Mesodermal cell (in vitro differentiated cells): ENCODE data around the gene AEN.
A peak's percentile ranks its signal among the peaks of the same experiment; 100 is the strongest.

Source experiments
- H3K27ac ChIP-seq: 2 replicates; pipeline ENCODE4 v1.7.0; 2013; ENCODE audit warnings: mild to moderate bottlenecking, low read depth, low read length, moderate library complexity; ENCODE audit not compliant: severe bottlenecking
- H3K36me3 ChIP-seq: 2 replicates; pipeline ENCODE4 v1.7.1; 2013; ENCODE audit warnings: mild to moderate bottlenecking, low read length, moderate library complexity; ENCODE audit not compliant: control insufficient read depth, insufficient read depth
- H3K4me1 ChIP-seq: one replicate; pipeline ENCODE4 v1.7.1; 2013; ENCODE audit warnings: mild to moderate bottlenecking, low read length; ENCODE audit not compliant: insufficient read depth, control insufficient read depth, poor library complexity, severe bottlenecking
- H3K4me3 ChIP-seq: 2 replicates; pipeline ENCODE4 v1.7.0; 2013; ENCODE audit warnings: low read length, control low read depth, mild to moderate bottlenecking; ENCODE audit not compliant: insufficient read depth, poor library complexity, severe bottlenecking; ENCODE audit errors: extremely low read depth
- H3K9me3 ChIP-seq: 2 replicates; pipeline ENCODE4 v1.7.1; 2013; ENCODE audit warnings: mild to moderate bottlenecking, low read length, moderate library complexity; ENCODE audit not compliant: control insufficient read depth
- WGBS, 2 experiments: methylation state at CpG; one replicate each; pipeline ENCODE4 v1.1.5; 2013; ENCODE audit warnings: missing lambda C conversion rate in 2 of 2; ENCODE audit not compliant: insufficient coverage in 2 of 2; 5-methylcytosine and 5-hydroxymethylcytosine counted together

The AEN gene

GRCh38 chr15:88615303-88616107, 5.6 kb upstream of the AEN start:
- Histone ChIP-seq H3K4me1 (peaks cover 32% of the 10 kb centered on the region), H3K36me3 (no peaks in the 10 kb centered on the region), H3K27ac (no peak overlapping the region), H3K4me3 (no peak overlapping the region), H3K9me3 (no peaks in the 10 kb centered on the region)
- WGBS, 2 experiments, result 80 to 88% methylated on average over 7 to 9 of the region's 11 CpGs

GRCh38 chr15:88616240-88616639, 4.9 kb upstream of the AEN start:
- WGBS, 2 experiments, result 88 to 90% methylated on average over 2 to 4 of the region's 4 CpGs
- no peaks in the 10 kb centered on the region for H3K9me3 ChIP-seq
- H3K27ac ChIP-seq, result no peak overlapping the region
- peaks cover 29% of the 10 kb centered on the region for H3K4me1 ChIP-seq
- H3K4me3 ChIP-seq, result no peak overlapping the region
- no peaks in the 10 kb centered on the region for H3K36me3 ChIP-seq

DNA sequence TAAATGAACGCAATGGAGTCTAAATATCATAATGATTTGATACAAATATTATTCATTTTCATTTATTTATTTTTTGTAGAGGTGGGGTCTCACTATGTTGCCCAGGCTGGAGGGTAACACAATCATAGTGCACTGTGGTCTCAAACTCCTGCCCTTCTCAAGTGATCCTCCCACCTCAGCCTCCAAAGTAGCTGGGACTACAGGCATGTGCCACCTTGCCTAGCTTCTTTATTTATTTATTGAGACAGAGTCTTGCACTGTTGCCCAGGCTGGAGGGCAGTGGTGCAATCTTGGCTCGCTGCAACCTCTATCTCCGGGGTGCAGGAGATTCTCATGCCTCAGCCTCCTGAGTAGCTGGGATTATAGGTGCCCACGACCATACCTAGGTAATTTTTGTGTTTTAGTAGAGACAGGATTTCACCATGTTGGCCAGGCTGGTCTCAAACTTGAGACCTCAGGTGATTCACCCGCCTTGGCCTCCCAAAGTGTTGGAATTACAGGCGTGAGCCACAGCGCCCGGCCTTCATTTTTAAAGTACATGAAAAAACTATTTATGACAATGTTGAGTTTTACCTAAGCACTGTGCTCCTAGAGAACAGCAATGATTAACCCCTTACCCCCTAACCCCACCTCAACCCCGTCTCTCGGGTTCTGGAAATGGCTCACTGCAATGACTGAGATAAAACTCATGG, 4.0 kb upstream of the AEN start:
- Histone ChIP-seq H3K9me3 (no peaks in the 10 kb centered on the region), H3K27ac (no peak overlapping the region), H3K4me3 (no peak overlapping the region), H3K4me1 (peaks cover 21% of the 10 kb centered on the region), H3K36me3 (no peaks in the 10 kb centered on the region)
- WGBS, 2 experiments, result 96 to 100% methylated on average over 5 to 6 of the region's 10 CpGs

- Histone ChIP-seq H3K27ac (no peak overlapping the region), H3K4me1 (peaks cover 15% of the 10 kb centered on the region), H3K9me3 (no peaks in the 10 kb centered on the region), H3K36me3 (no peaks in the 10 kb centered on the region), H3K4me3 (no peak overlapping the region)
- WGBS, 2 experiments, result 67% methylated on average over 1 of the region's 1 CpG; no CpG with 5 or more reads in 1 of the 2 experiments
Measured at GRCh38 chr15:88617790-88618189, 3.4 kb upstream of the AEN start.

DNA sequence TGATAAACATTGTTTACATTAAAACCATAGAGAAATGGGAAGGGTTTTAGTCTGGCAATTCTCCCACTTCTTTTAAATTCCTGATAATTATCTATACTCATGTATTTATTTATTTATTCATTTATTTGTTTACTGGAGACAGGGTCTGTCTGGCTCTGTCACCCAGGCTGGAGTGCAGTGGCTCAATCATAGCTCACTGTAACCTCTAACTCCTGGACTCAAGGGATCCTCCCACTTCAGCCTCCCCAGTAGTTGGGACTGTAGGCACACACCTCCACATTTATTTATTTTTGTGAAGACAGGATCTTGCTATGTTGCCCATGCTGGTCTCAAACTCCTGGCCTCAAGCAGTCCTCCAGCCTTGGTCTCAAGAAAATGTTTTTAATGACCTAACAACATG, 2.5 kb upstream of the AEN start:
- Histone ChIP-seq H3K4me1 (peaks cover 13% of the 10 kb centered on the region), H3K4me3 (no peak overlapping the region), H3K9me3 (no peaks in the 10 kb centered on the region), H3K36me3 (peaks cover 5% of the 10 kb centered on the region), H3K27ac (no peak overlapping the region)

DNA sequence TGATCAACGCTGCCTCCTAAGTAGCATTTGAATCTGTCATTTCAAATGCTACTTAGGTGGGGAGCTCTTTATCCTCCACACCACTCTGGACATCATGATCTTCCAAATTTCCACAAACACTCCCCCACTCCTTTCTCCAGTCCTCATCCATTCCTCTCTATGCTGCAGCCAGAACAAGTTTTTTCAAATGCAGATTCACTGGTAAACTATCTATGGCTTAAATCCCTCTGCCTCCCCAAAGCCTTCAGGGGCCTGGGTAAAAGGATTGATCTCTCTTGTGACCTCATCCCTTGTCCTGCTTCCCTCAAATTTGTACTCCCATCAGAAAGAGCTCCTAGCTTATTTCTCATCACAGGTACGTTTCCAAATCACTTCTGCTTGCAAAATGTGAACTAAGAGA, 1.3 kb upstream of the AEN start:
- Histone ChIP-seq H3K4me3 (no peak overlapping the region), H3K27ac (no peak overlapping the region), H3K9me3 (no peaks in the 10 kb centered on the region), H3K4me1 (peaks cover 17% of the 10 kb centered on the region), H3K36me3 (peaks cover 16% of the 10 kb centered on the region)
- WGBS, 2 experiments, result 80 to 89% methylated on average over 1 to 2 of the region's 2 CpGs

- H3K36me3 ChIP-seq, result peaks cover 36% of the 10 kb centered on the region
- 2 to 3% methylated on average over 11 to 13 of the region's 17 CpGs for WGBS, 2 experiments
- H3K9me3 ChIP-seq, result no peaks in the 10 kb centered on the region
- H3K27ac ChIP-seq, result peak overlapping the region; percentile 92
- peak overlapping the region; percentile 95 for H3K4me3 ChIP-seq
- H3K4me1 ChIP-seq, result peaks cover 22% of the 10 kb centered on the region
Measured at GRCh38 chr15:88621789-88622604, 857 bp downstream of the AEN start.

DNA sequence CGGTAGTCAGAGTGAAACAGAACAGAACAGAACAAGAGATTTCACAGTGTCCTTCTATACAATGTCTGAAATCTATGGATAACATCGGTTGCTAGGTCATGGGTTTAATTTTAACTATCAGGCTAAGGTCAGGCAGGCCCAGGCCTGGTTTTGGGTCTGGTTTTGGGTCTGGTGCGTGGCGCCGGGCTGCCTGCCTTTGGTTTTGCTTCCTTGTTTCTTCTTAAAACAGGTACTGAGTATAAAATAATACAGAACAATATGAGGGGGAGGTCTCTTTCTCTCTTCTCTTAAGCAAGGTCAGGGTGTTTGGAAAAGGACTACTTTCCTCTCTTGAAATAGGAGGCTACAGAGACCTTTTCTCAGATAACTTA, 1.4 kb downstream of the AEN start:
- Histone ChIP-seq H3K36me3 (peaks cover 42% of the 10 kb centered on the region), H3K4me3 (peak overlapping the region; percentile 95), H3K9me3 (no peaks in the 10 kb centered on the region), H3K4me1 (peaks cover 22% of the 10 kb centered on the region), H3K27ac (peak overlapping the region; percentile 92)
- WGBS, 2 experiments, result 23% methylated on average over 2 of the region's 5 CpGs; no CpG with 5 or more reads in 1 of the 2 experiments

DNA sequence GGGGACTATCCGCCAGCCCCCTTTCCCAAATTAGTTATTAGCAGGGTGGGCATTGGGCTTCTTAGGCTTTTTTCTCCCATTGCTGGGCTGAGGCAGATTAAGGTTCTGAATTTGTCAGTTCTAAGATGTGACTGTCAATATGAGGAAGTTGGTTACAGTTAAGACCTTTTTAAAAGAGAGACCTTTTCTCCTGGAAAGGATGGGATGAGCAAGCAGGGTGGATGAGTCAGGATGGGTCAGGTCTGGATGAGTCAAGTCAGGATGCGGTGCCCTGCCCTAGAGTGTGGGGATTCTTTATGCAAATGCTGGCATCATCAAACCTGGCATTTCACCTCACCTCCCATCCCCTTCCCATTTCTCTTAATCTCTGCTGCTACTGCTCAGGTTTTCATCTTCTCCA, 1.9 kb downstream of the AEN start:
- H3K27ac ChIP-seq, result peak overlapping the region; percentile 55
- H3K4me3 ChIP-seq, result peak overlapping the region; percentile 95
- peaks cover 22% of the 10 kb centered on the region for H3K4me1 ChIP-seq
- H3K9me3 ChIP-seq, result no peaks in the 10 kb centered on the region
- no CpG with 5 or more reads among the region's 2 CpGs for WGBS, 2 experiments
- peaks cover 47% of the 10 kb centered on the region for H3K36me3 ChIP-seq

DNA sequence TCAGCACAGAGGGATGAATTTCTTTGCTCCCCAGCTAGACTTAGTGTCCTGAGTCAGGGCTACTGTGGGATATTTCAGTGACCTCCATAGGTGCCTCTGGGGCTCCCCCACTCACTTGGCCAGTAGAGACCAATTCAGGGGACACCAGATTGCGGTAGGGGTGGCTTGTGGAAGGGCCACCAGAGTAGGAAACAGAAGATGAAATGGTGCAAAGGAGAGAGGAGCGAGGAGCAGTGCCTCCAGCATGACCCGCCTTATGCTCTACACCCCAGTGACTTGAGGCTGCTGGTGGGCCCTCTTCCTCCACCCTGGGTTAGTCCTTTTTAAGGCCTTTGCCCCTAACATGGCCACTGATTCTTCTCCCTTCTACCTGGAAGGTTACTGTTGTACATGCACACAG, 2.5 kb downstream of the AEN start:
- H3K4me3 ChIP-seq, result peak overlapping the region; percentile 95
- peaks cover 22% of the 10 kb centered on the region for H3K4me1 ChIP-seq
- no peaks in the 10 kb centered on the region for H3K9me3 ChIP-seq
- no peak overlapping the region for H3K27ac ChIP-seq
- H3K36me3 ChIP-seq, result peaks cover 52% of the 10 kb centered on the region
- WGBS, 2 experiments, result 74% methylated on average over 3 of the region's 3 CpGs; no CpG with 5 or more reads in 1 of the 2 experiments
